HUES64 (cell line): ENCODE measurements around the gene TMEM204.

Experiments used
- H3K27ac ChIP-seq: 2 replicates; pipeline ENCODE4 v1.7.0; 2013; ENCODE audit warnings: low read depth, low read length, inconsistent platforms
- H3K27me3 ChIP-seq: 2 replicates; pipeline ENCODE4 v1.6.1; 2013; ENCODE audit warnings: mild to moderate bottlenecking, low read length; ENCODE audit not compliant: insufficient read depth
- H3K36me3 ChIP-seq: 2 replicates; pipeline ENCODE4 v1.6.1; 2013; ENCODE audit warnings: mild to moderate bottlenecking, low read length; ENCODE audit not compliant: insufficient read depth
- H3K4me1 ChIP-seq: 2 replicates; pipeline ENCODE4 v1.6.1; 2013; ENCODE audit warnings: mild to moderate bottlenecking, low read length, moderate library complexity; ENCODE audit not compliant: insufficient read depth
- H3K4me3 ChIP-seq: 2 replicates; pipeline ENCODE4 v1.5.1; 2013; ENCODE audit warnings: mild to moderate bottlenecking, low read length, moderate library complexity
- H3K9ac ChIP-seq: 2 replicates; pipeline ENCODE4 v1.6.1; 2013; ENCODE audit warnings: mild to moderate bottlenecking, low read depth, low read length
- H3K9me3 ChIP-seq: 2 replicates; pipeline ENCODE4 v1.6.1; 2013; ENCODE audit warnings: low read depth, low read length; ENCODE audit not compliant: insufficient read depth
- WGBS: fragments of 150-250, 120-280 bp; methylation state at CpG from one replicate; pipeline ENCODE4 v1.1.7; 2013; ENCODE audit warnings: missing lambda C conversion rate; 5-methylcytosine and 5-hydroxymethylcytosine counted together

Gene TMEM204

GRCh38 chr16:1564325-1564724 lies 30.9 kb downstream of the TMEM204 start:
- 93% methylated on average over 9 of the region's 9 CpGs for WGBS

GRCh38 chr16:1565083-1565805 lies 31.8 kb downstream of the TMEM204 start:
- H3K36me3 ChIP-seq, result peaks cover 28% of the 10 kb centered on the region
- 86% methylated on average over 16 of the region's 16 CpGs for WGBS
- H3K27me3 ChIP-seq, result no peaks in the 10 kb centered on the region
- no peak overlapping the region; the same call in 1 of the 2 replicates for H3K9ac ChIP-seq
- H3K4me3 ChIP-seq, result no peak overlapping the region
- no peak overlapping the region for H3K27ac ChIP-seq
- H3K4me1 ChIP-seq, result no peaks in the 10 kb centered on the region
- H3K9me3 ChIP-seq, result no peaks in the 10 kb centered on the region

More at GRCh38 chr16:1564325-1564724, 30.9 kb downstream of the TMEM204 start:
- Histone ChIP-seq H3K4me1 (no peaks in the 10 kb centered on the region), H3K4me3 (no peak overlapping the region), H3K27me3 (no peaks in the 10 kb centered on the region), H3K27ac (no peak overlapping the region), H3K9me3 (no peaks in the 10 kb centered on the region), H3K36me3 (peaks cover 35% of the 10 kb centered on the region), H3K9ac (no peak overlapping the region)

GRCh38 chr16:1567988-1568387 lies 34.5 kb downstream of the TMEM204 start:
- Histone ChIP-seq H3K27ac (no peak overlapping the region), H3K36me3 (peaks cover 12% of the 10 kb centered on the region), H3K4me3 (no peak overlapping the region), H3K9me3 (no peaks in the 10 kb centered on the region), H3K4me1 (no peaks in the 10 kb centered on the region), H3K27me3 (no peaks in the 10 kb centered on the region), H3K9ac (no peak overlapping the region)
- WGBS, result 91% methylated on average over 13 of the region's 13 CpGs

- no peak overlapping the region for H3K9ac ChIP-seq
- H3K4me3 ChIP-seq, result no peak overlapping the region
- H3K36me3 ChIP-seq, result peaks cover 9% of the 10 kb centered on the region
- no peaks in the 10 kb centered on the region for H3K4me1 ChIP-seq
- no peaks in the 10 kb centered on the region for H3K9me3 ChIP-seq
- no peak overlapping the region for H3K27ac ChIP-seq
- H3K27me3 ChIP-seq, result no peaks in the 10 kb centered on the region
- 90% methylated on average over 7 of the region's 7 CpGs for WGBS
These were observed 37.7 kb downstream of the TMEM204 start for GRCh38 chr16:1571012-1571671.

GRCh38 chr16:1572673-1573072 lies 39.2 kb downstream of the TMEM204 start:
- Histone ChIP-seq H3K27me3 (no peaks in the 10 kb centered on the region), H3K36me3 (peaks cover 12% of the 10 kb centered on the region), H3K4me3 (no peak overlapping the region), H3K9me3 (no peaks in the 10 kb centered on the region), H3K9ac (no peak overlapping the region), H3K4me1 (no peaks in the 10 kb centered on the region), H3K27ac (no peak overlapping the region)
- 83% methylated on average over 7 of the region's 7 CpGs for WGBS

GRCh38 chr16:1573301-1573700 lies 39.8 kb downstream of the TMEM204 start:
- H3K27ac ChIP-seq, result no peak overlapping the region
- H3K4me3 ChIP-seq, result no peak overlapping the region
- no peak overlapping the region for H3K9ac ChIP-seq
- peaks cover 14% of the 10 kb centered on the region for H3K36me3 ChIP-seq
- no peaks in the 10 kb centered on the region for H3K4me1 ChIP-seq
- H3K27me3 ChIP-seq, result no peaks in the 10 kb centered on the region
- no peaks in the 10 kb centered on the region for H3K9me3 ChIP-seq
- WGBS, result 88% methylated on average over 5 of the region's 5 CpGs

- no peaks in the 10 kb centered on the region for H3K4me1 ChIP-seq
- no peaks in the 10 kb centered on the region for H3K27me3 ChIP-seq
- H3K9me3 ChIP-seq, result no peaks in the 10 kb centered on the region
- H3K4me3 ChIP-seq, result no peak overlapping the region
- H3K27ac ChIP-seq, result no peak overlapping the region
- H3K36me3 ChIP-seq, result peaks cover 30% of the 10 kb centered on the region
- H3K9ac ChIP-seq, result no peak overlapping the region
These were observed 42.1 kb downstream of the TMEM204 start for GRCh38 chr16:1575578-1575977.

GRCh38 chr16:1579214-1579613 lies 45.7 kb downstream of the TMEM204 start:
- Histone ChIP-seq H3K9me3 (no peaks in the 10 kb centered on the region), H3K4me3 (no peak overlapping the region), H3K27me3 (no peaks in the 10 kb centered on the region), H3K9ac (no peak overlapping the region), H3K27ac (no peak overlapping the region), H3K4me1 (no peaks in the 10 kb centered on the region), H3K36me3 (peaks cover 46% of the 10 kb centered on the region)
- WGBS, result 93% methylated on average over 5 of the region's 5 CpGs

GRCh38 chr16:1580256-1580655 lies 46.8 kb downstream of the TMEM204 start:
- H3K4me1 ChIP-seq, result no peaks in the 10 kb centered on the region
- H3K9me3 ChIP-seq, result no peaks in the 10 kb centered on the region
- H3K9ac ChIP-seq, result no peak overlapping the region
- peaks cover 57% of the 10 kb centered on the region for H3K36me3 ChIP-seq
- no peaks in the 10 kb centered on the region for H3K27me3 ChIP-seq
- H3K4me3 ChIP-seq, result no peak overlapping the region
- no peak overlapping the region for H3K27ac ChIP-seq
- WGBS, result 93% methylated on average over 12 of the region's 12 CpGs

- WGBS, result 90% methylated on average over 6 of the region's 6 CpGs
- Histone ChIP-seq H3K4me3 (no peak overlapping the region), H3K9me3 (no peaks in the 10 kb centered on the region), H3K27me3 (no peaks in the 10 kb centered on the region), H3K4me1 (no peaks in the 10 kb centered on the region), H3K36me3 (peaks cover 61% of the 10 kb centered on the region), H3K27ac (no peak overlapping the region), H3K9ac (no peak overlapping the region)
These were observed 47.5 kb downstream of the TMEM204 start for GRCh38 chr16:1580956-1581355.

GRCh38 chr16:1581804-1582203 lies 48.3 kb downstream of the TMEM204 start:
- 92% methylated on average over 9 of the region's 9 CpGs for WGBS
- H3K27me3 ChIP-seq, result no peaks in the 10 kb centered on the region
- no peaks in the 10 kb centered on the region for H3K4me1 ChIP-seq
- no peak overlapping the region for H3K9ac ChIP-seq
- H3K9me3 ChIP-seq, result no peaks in the 10 kb centered on the region
- H3K4me3 ChIP-seq, result no peak overlapping the region
- no peak overlapping the region for H3K27ac ChIP-seq
- H3K36me3 ChIP-seq, result peaks cover 65% of the 10 kb centered on the region
